ENCODE measurements around the gene UBE2G2.

- TF ChIP-seq, protein P1, sequence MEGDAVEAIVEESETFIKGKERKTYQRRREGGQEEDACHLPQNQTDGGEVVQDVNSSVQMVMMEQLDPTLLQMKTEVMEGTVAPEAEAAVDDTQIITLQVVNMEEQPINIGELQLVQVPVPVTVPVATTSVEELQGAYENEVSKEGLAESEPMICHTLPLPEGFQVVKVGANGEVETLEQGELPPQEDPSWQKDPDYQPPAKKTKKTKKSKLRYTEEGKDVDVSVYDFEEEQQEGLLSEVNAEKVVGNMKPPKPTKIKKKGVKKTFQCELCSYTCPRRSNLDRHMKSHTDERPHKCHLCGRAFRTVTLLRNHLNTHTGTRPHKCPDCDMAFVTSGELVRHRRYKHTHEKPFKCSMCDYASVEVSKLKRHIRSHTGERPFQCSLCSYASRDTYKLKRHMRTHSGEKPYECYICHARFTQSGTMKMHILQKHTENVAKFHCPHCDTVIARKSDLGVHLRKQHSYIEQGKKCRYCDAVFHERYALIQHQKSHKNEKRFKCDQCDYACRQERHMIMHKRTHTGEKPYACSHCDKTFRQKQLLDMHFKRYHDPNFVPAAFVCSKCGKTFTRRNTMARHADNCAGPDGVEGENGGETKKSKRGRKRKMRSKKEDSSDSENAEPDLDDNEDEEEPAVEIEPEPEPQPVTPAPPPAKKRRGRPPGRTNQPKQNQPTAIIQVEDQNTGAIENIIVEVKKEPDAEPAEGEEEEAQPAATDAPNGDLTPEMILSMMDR (conservative IDR thresholded peaks at IDR 0.05; ENCODE audit: low read depth, low read length), result no peak
- TF ChIP-seq EZH2 (IDR thresholded peaks at IDR 0.05; ENCODE audit: borderline replicate concordance, low read depth, low read length, poor library complexity, severe bottlenecking), result no peak
These were observed 21.6 kb upstream of the UBE2G2 start for GRCh38 chr21:44823179-44823660.

Data from A673 (cell line).